ENCODE results near the gene RASSF3. TPM values are rescaled to one million over a fixed set of nuclear protein-coding genes. Genes with fewer than 3 reads are reported as not detected.

Gene RASSF3
- total and polyA plus RNA-seq, 2 of the 13 experiments (the other 11 are each of a cell fraction or from before 2014, with no cell fraction given): 15.5 to 16.0 TPM

- no peak for TF ChIP-seq REST (IDR thresholded peaks at IDR 0.05; ENCODE audit: borderline replicate concordance in 1 of 2, low read depth in 1 of 2, low read length in 2 of 2)
These were observed 10.1 kb upstream of the RASSF3 start (continued) for GRCh38 chr12:64600164-64600561.

GRCh38 chr12:64603183-64603841, 7.0 kb upstream of the RASSF3 start:
- Histone ChIP-seq H2AFZ (ENCODE audit: low read length) (no peak overlapping the region), H3K27me3 (ENCODE audit: control insufficient read depth in 1 of 2, insufficient read depth in 2 of 2, low read length in 2 of 2) (no peaks in the 10 kb centered on the region), H3K4me3 (replicated peaks in 1 of 3; ENCODE audit: insufficient read depth in 1 of 3, low read depth in 2 of 3, low read length in 3 of 3) (no peak overlapping the region), H3K9ac (ENCODE audit: insufficient read depth, low read depth, low read length) (no peak overlapping the region), H3K4me2 (ENCODE audit: low read depth, low read length) (no peak overlapping the region), H3K9me3 (ENCODE audit: low read length) (no peaks in the 10 kb centered on the region), H3K79me2 (ENCODE audit: insufficient read depth, low read length) (no peaks in the 10 kb centered on the region), H3K4me1 (ENCODE audit: insufficient read depth, low read length) (peaks cover 13% of the 10 kb centered on the region), H4K20me1 (ENCODE audit: insufficient read depth, low read length) (no peaks in the 10 kb centered on the region), H3K36me3 (replicated peaks in 1 of 2; ENCODE audit: control insufficient read depth in 1 of 2, insufficient read depth in 2 of 2, low read length in 2 of 2) (no peaks in the 10 kb centered on the region), H3K27ac (ENCODE audit: extremely low read length, insufficient read depth, low read length) (no peak overlapping the region)
- WGBS (ENCODE audit: low lambda C conversion rate): 26% methylated on average over 4 of the region's 4 CpGs
- CTCF ChIA-PET (ENCODE audit: low intra/inter-chr PET ratio, low total read pairs): no interaction called here
- DNase-seq (ENCODE audit: low spot score) (no peak), FAIRE-seq (no peak), ATAC-seq (no peak)
- no peak for TF ChIP-seq ZNF724P (CRISPR knock-in tag; IDR thresholded peaks at IDR 0.05; ENCODE audit: borderline replicate concordance)
- no peak for TF ChIP-seq BRCA1 (CRISPR knock-in tag; IDR thresholded peaks at IDR 0.05)
- no peak for TF ChIP-seq LCORL (IDR thresholded peaks at IDR 0.05)
- no peak for TF ChIP-seq LCORL (CRISPR knock-in tag; IDR thresholded peaks at IDR 0.05)
- no peak for TF ChIP-seq ZBTB39 (CRISPR knock-in tag; IDR thresholded peaks at IDR 0.05)
- TF ChIP-seq TEF (CRISPR knock-in tag; IDR thresholded peaks at IDR 0.05): no peak
- no peak for TF ChIP-seq ZNF264 (CRISPR knock-in tag; IDR thresholded peaks at IDR 0.05)
- TF ChIP-seq ZNF503 (CRISPR knock-in tag; IDR thresholded peaks at IDR 0.05): no peak
- TF ChIP-seq EED (CRISPR knock-in tag; IDR thresholded peaks at IDR 0.05): no peak
- TF ChIP-seq HMG20A (CRISPR knock-in tag; IDR thresholded peaks at IDR 0.05; ENCODE audit: borderline replicate concordance): no peak
- TF ChIP-seq ZNF484 (CRISPR knock-in tag; IDR thresholded peaks at IDR 0.05; ENCODE audit: borderline replicate concordance, low read depth): no peak
- no peak for TF ChIP-seq ZSCAN29 (CRISPR knock-in tag; conservative IDR thresholded peaks at IDR 0.05)
- TF ChIP-seq MTERF4 (CRISPR knock-in tag; IDR thresholded peaks at IDR 0.05): no peak
- intact Hi-C loops (cut with micrococcal nuclease; ENCODE audit: unreplicated experiment) (no loop called here), in situ Hi-C loops (cut with HindIII; ENCODE audit: extremely low pct_ligation_motif_present, low pct_unique_long_range_greater_than_20kb) (no loop called here)
- POLR2A ChIA-PET: no interaction called here
- no TSS peak for BruUV-seq (replicated peaks)

All from HepG2 (cell line).